HepG2 (cell line): Measurements from ENCODE around the gene SRRT. TPM values are rescaled to one million over a fixed set of nuclear protein-coding genes. Genes with fewer than 3 reads are reported as not detected.

ENCODE experiments used
- HNF1A ChIP-seq, 2 experiments: sonication (generic) in 1 of 2; formaldehyde crosslinking in 1 of 2; IDR thresholded peaks; 2 replicates each; pipeline versions ENCODE4 v1.4.0 to v1.6.1; 2016 to 2020; ENCODE audit warnings: borderline replicate concordance in 1 of 2, low read depth in 1 of 2, mild to moderate bottlenecking in 1 of 2, missing genetic modification reagents in 1 of 2
- MBNL3 ChIP-seq: fragments of 250-450 bp; sonication (Bioruptor Pico); conservative IDR thresholded peaks from 2 replicates; pipeline ENCODE4 v1.8.0; 2022; ENCODE audit warnings: mild to moderate bottlenecking, inconsistent platforms
- SIX4 ChIP-seq: sonication (generic); formaldehyde crosslinking; IDR thresholded peaks from 2 replicates; pipeline ENCODE4 v1.4.0; 2020; ENCODE audit warnings: missing genetic modification reagents
- SRSF9 ChIP-seq: fragments of 200-400 bp; formaldehyde crosslinking; IDR thresholded peaks from 2 replicates; pipeline ENCODE4 v1.6.1; 2018; ENCODE audit warnings: borderline replicate concordance, mild to moderate bottlenecking, low read depth, low read length; ENCODE audit not compliant: insufficient read depth, poor library complexity, severe bottlenecking
- ZBTB44 ChIP-seq: sonication (generic); formaldehyde crosslinking; IDR thresholded peaks from 2 replicates; pipeline ENCODE4 v1.4.0; 2020; ENCODE audit warnings: missing genetic modification reagents
- ZNF234 ChIP-seq: sonication (generic); formaldehyde crosslinking; conservative IDR thresholded peaks from 2 replicates; pipeline ENCODE4 v1.5.1; 2020; ENCODE audit warnings: mild to moderate bottlenecking, missing genetic modification reagents
- ZNF350 ChIP-seq: sonication (generic); formaldehyde crosslinking; IDR thresholded peaks from 2 replicates; pipeline ENCODE4 v1.4.0; 2020; ENCODE audit warnings: mild to moderate bottlenecking, low read depth, missing genetic modification reagents, borderline replicate concordance
- ZNF367 ChIP-seq: sonication (generic); formaldehyde crosslinking; IDR thresholded peaks from 2 replicates; pipeline ENCODE4 v1.4.0; 2020; ENCODE audit warnings: missing genetic modification reagents, borderline replicate concordance
- ZNF572 ChIP-seq: sonication (generic); formaldehyde crosslinking; IDR thresholded peaks from 2 replicates; pipeline ENCODE4 v1.5.1; 2020; ENCODE audit warnings: mild to moderate bottlenecking, missing genetic modification reagents
- ZNF710 ChIP-seq: sonication (generic); formaldehyde crosslinking; IDR thresholded peaks from 2 replicates; pipeline ENCODE4 v1.5.0; 2020; ENCODE audit warnings: mild to moderate bottlenecking, missing genetic modification reagents, borderline replicate concordance
- polyA plus RNA-seq, 8 experiments: library from polyadenylated mRNA; depleted of rRNA in 3 of 8; stranded (reverse) in 7 of 8; unstranded in 1 of 8; fragments of >200 nt; fragmentation: Illumina TruSeq in 4 of 8; extraction: Trizol in 4 of 8; gene quantifications; 2 replicates each; pipeline versions ENCODE4 v1.2.1 to v1.2.3, GENCODE V29; 2011 to 2016; ENCODE audit warnings: low read depth in 4 of 8, missing spikeins in 1 of 8, mixed read lengths in 1 of 8; ENCODE audit not compliant: insufficient read depth in 1 of 8
- total RNA-seq, 5 experiments: library from RNA; depleted of rRNA; stranded (reverse); fragments of >200 nt; fragmentation: Illumina TruSeq; extraction: Trizol; gene quantifications; 2 replicates each; pipeline ENCODE4 v1.2.3, GENCODE V29; 2016; ENCODE audit warnings: low read depth in 1 of 5
- TF ChIP-seq, protein P1 (sequence below), 2 experiments: IDR thresholded peaks; 2 replicates each; pipeline ENCODE4 v1.6.1; 2011 to 2012; ENCODE audit warnings: low read length in 2 of 2, borderline replicate concordance in 1 of 2, low read depth in 1 of 2, mild to moderate bottlenecking in 1 of 2, moderate library complexity in 1 of 2
- TF ChIP-seq, protein P2 (sequence below): IDR thresholded peaks from 2 replicates; pipeline ENCODE4 v1.6.1; 2016; ENCODE audit warnings: missing genetic modification reagents, missing compliant biosample characterization

The SRRT gene
- total and polyA plus RNA-seq, 2 of the 13 experiments (the other 11 are each of a cell fraction or from before 2014, with no cell fraction given): 26.2 to 106 TPM

- TF ChIP-seq ZBTB44: 0 out of 2 replicates have a peak, but pooled peaks have one; percentile 26
- TF ChIP-seq MBNL3 (CRISPR knock-in tag): no peak
- TF ChIP-seq ZNF234: peak; percentile 65; the same call in 1 of the 2 replicates
- no peak for TF ChIP-seq ZNF367 (CRISPR knock-in tag)
- TF ChIP-seq, protein P1, sequence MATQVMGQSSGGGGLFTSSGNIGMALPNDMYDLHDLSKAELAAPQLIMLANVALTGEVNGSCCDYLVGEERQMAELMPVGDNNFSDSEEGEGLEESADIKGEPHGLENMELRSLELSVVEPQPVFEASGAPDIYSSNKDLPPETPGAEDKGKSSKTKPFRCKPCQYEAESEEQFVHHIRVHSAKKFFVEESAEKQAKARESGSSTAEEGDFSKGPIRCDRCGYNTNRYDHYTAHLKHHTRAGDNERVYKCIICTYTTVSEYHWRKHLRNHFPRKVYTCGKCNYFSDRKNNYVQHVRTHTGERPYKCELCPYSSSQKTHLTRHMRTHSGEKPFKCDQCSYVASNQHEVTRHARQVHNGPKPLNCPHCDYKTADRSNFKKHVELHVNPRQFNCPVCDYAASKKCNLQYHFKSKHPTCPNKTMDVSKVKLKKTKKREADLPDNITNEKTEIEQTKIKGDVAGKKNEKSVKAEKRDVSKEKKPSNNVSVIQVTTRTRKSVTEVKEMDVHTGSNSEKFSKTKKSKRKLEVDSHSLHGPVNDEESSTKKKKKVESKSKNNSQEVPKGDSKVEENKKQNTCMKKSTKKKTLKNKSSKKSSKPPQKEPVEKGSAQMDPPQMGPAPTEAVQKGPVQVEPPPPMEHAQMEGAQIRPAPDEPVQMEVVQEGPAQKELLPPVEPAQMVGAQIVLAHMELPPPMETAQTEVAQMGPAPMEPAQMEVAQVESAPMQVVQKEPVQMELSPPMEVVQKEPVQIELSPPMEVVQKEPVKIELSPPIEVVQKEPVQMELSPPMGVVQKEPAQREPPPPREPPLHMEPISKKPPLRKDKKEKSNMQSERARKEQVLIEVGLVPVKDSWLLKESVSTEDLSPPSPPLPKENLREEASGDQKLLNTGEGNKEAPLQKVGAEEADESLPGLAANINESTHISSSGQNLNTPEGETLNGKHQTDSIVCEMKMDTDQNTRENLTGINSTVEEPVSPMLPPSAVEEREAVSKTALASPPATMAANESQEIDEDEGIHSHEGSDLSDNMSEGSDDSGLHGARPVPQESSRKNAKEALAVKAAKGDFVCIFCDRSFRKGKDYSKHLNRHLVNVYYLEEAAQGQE (IDR thresholded peaks at IDR 0.05; ENCODE audit: borderline replicate concordance in 1 of 2, low read depth in 1 of 2, low read length in 2 of 2): peak in 1 of 2 experiments; percentile 61; a peak in 2 of 4 replicates
- peak; percentile 51; the same call in 1 of the 2 replicates for TF ChIP-seq ZNF710
- TF ChIP-seq ZNF350 (CRISPR knock-in tag): peak; percentile 95
- TF ChIP-seq SIX4: peak; percentile 43
- TF ChIP-seq ZNF572 (CRISPR knock-in tag): no peak
- TF ChIP-seq HNF1A (IDR thresholded peaks at IDR 0.05; ENCODE audit: low read depth): no peak
- TF ChIP-seq HNF1A (CRISPR knock-in tag; IDR thresholded peaks at IDR 0.05; ENCODE audit: borderline replicate concordance): peak; percentile 75; the same call in 1 of the 2 replicates
- TF ChIP-seq, protein P2, sequence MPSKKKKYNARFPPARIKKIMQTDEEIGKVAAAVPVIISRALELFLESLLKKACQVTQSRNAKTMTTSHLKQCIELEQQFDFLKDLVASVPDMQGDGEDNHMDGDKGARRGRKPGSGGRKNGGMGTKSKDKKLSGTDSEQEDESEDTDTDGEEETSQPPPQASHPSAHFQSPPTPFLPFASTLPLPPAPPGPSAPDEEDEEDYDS: peak; percentile 75
- TF ChIP-seq SRSF9: no peak
Measured at GRCh38 chr7:100874577-100875355, at the start of gene SRRT (continued).
